T-helper 1 cell treated with Interleukin-12 subunit alpha and Interleukin-12 subunit beta and Interleukin-4 antibody, amounts not matched to agents 30 μg/mL and 1 μg/mL, for 36 hours (primary cell): ENCODE data around the gene SCG3.

Experiments
- H3K27ac Mint-ChIP-seq: one replicate; pipeline ENCODE4 v1.8.0; 2021; ENCODE audit warnings: mild to moderate bottlenecking, mixed read lengths
- H3K27me3 Mint-ChIP-seq: one replicate; pipeline ENCODE4 v1.8.0; 2021; ENCODE audit warnings: low read depth, mixed read lengths
- H3K36me3 Mint-ChIP-seq: one replicate; pipeline ENCODE4 v1.8.0; 2021; ENCODE audit warnings: low read depth, mixed read lengths
- H3K4me1 Mint-ChIP-seq: one replicate; pipeline ENCODE4 v1.8.0; 2021; ENCODE audit warnings: low read depth, mixed read lengths
- H3K4me3 Mint-ChIP-seq: one replicate; pipeline ENCODE4 v1.8.0; 2021; ENCODE audit warnings: mild to moderate bottlenecking, moderate library complexity, mixed read lengths
- H3K9me3 Mint-ChIP-seq: one replicate; pipeline ENCODE4 v1.8.0; 2021; ENCODE audit warnings: mixed read lengths

The SCG3 gene

DNA sequence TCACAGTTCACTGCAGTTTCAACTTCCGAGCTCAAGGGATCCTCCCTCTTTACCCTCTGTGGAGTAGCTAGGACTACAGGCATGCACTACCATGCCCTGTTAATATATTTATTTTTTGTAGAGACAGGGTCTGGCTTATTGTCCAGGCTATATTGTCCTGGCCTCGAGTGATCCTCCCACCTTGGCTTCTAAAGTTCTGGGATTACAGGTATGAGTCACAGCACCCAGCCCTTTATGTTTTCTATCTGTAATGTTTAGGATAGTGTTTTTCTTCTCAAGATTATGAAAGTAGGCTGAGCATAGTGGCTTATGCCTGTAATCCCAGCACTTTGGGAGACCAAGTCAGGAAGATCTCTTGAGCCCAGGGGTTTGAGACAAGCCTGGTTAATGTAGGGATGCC lies 11.9 kb upstream of the SCG3 start:
- no peak overlapping the region for H3K27ac Mint-ChIP-seq
- no peaks in the 10 kb centered on the region for H3K9me3 Mint-ChIP-seq
- no peaks in the 10 kb centered on the region for H3K36me3 Mint-ChIP-seq
- peaks cover 20% of the 10 kb centered on the region for H3K27me3 Mint-ChIP-seq
- H3K4me3 Mint-ChIP-seq = no peak overlapping the region
- H3K4me1 Mint-ChIP-seq = peaks cover 4% of the 10 kb centered on the region

- peaks cover 25% of the 10 kb centered on the region for H3K27me3 Mint-ChIP-seq
- no peak overlapping the region for H3K4me3 Mint-ChIP-seq
- no peaks in the 10 kb centered on the region for H3K9me3 Mint-ChIP-seq
- H3K36me3 Mint-ChIP-seq = no peaks in the 10 kb centered on the region
- peaks cover 4% of the 10 kb centered on the region for H3K4me1 Mint-ChIP-seq
- H3K27ac Mint-ChIP-seq = no peak overlapping the region
Measured at GRCh38 chr15:51672155-51672687, 9.1 kb upstream of the SCG3 start.

GRCh38 chr15:51672913-51673857 lies 8.1 kb upstream of the SCG3 start:
- H3K27me3 Mint-ChIP-seq = peaks cover 29% of the 10 kb centered on the region
- no peak overlapping the region for H3K4me3 Mint-ChIP-seq
- H3K36me3 Mint-ChIP-seq = no peaks in the 10 kb centered on the region
- H3K4me1 Mint-ChIP-seq = peaks cover 4% of the 10 kb centered on the region
- H3K27ac Mint-ChIP-seq = no peak overlapping the region
- no peaks in the 10 kb centered on the region for H3K9me3 Mint-ChIP-seq

GRCh38 chr15:51675234-51675633 lies 6.1 kb upstream of the SCG3 start:
- H3K4me1 Mint-ChIP-seq = peaks cover 4% of the 10 kb centered on the region
- no peaks in the 10 kb centered on the region for H3K36me3 Mint-ChIP-seq
- H3K27ac Mint-ChIP-seq = no peak overlapping the region
- H3K4me3 Mint-ChIP-seq = no peak overlapping the region
- H3K27me3 Mint-ChIP-seq = peaks cover 27% of the 10 kb centered on the region
- no peaks in the 10 kb centered on the region for H3K9me3 Mint-ChIP-seq

- peaks cover 7% of the 10 kb centered on the region for H3K9me3 Mint-ChIP-seq
- peaks cover 37% of the 10 kb centered on the region for H3K27me3 Mint-ChIP-seq
- no peaks in the 10 kb centered on the region for H3K36me3 Mint-ChIP-seq
- H3K27ac Mint-ChIP-seq = no peak overlapping the region
- H3K4me3 Mint-ChIP-seq = no peak overlapping the region
- H3K4me1 Mint-ChIP-seq = peaks cover 8% of the 10 kb centered on the region
Measured at GRCh38 chr15:51677021-51677420, 4.3 kb upstream of the SCG3 start.

- H3K4me3 Mint-ChIP-seq = no peak overlapping the region
- peaks cover 7% of the 10 kb centered on the region for H3K4me1 Mint-ChIP-seq
- peaks cover 7% of the 10 kb centered on the region for H3K9me3 Mint-ChIP-seq
- no peaks in the 10 kb centered on the region for H3K36me3 Mint-ChIP-seq
- H3K27me3 Mint-ChIP-seq = peaks cover 38% of the 10 kb centered on the region
- H3K27ac Mint-ChIP-seq = no peak overlapping the region
Measured at GRCh38 chr15:51677452-51677851, 3.9 kb upstream of the SCG3 start.

DNA sequence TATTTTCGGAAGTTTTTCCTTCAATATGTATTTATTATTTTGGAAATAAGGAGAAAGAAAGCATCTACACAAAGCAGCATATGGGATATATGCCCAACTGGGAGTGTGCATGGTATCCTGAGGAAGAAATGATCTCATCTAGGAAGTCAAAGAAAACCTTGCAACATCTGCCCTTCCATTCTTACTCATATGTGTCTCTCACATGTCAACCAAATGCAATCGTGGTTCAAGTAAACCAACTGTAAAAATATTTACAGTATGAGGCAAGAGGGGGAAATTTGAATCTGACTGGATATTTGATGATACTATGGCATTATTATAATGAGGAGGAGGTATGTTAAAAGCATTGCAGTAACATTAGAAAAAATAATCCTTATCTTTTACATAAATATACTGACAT lies 3.2 kb upstream of the SCG3 start:
- no peak overlapping the region for H3K4me3 Mint-ChIP-seq
- H3K36me3 Mint-ChIP-seq = no peaks in the 10 kb centered on the region
- peaks cover 7% of the 10 kb centered on the region for H3K4me1 Mint-ChIP-seq
- H3K27ac Mint-ChIP-seq = no peak overlapping the region
- peaks cover 39% of the 10 kb centered on the region for H3K27me3 Mint-ChIP-seq
- peaks cover 7% of the 10 kb centered on the region for H3K9me3 Mint-ChIP-seq

DNA sequence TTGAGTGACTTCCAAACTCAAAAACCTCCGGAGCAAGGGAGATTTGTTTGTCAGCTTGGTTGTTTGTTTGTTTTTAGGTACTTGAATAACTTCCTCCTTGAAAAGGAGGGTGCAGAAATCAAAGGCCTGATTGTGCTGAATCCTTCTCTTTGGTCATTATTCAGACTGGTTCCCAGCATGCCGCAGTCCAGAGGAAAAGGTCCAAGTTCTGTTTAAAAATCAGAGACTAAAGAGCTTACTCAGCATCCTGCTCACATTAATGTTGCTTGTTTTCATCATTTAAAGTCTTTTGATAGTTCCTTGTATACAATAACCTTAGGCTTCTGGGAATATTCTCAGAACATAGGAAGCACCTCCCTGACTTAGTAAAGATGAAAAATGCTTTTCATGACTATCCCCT lies 982 bp upstream of the SCG3 start:
- H3K9me3 Mint-ChIP-seq = peaks cover 7% of the 10 kb centered on the region
- H3K27me3 Mint-ChIP-seq = peaks cover 50% of the 10 kb centered on the region
- H3K4me3 Mint-ChIP-seq = no peak overlapping the region
- no peak overlapping the region for H3K27ac Mint-ChIP-seq
- peaks cover 2% of the 10 kb centered on the region for H3K36me3 Mint-ChIP-seq
- peaks cover 6% of the 10 kb centered on the region for H3K4me1 Mint-ChIP-seq

DNA sequence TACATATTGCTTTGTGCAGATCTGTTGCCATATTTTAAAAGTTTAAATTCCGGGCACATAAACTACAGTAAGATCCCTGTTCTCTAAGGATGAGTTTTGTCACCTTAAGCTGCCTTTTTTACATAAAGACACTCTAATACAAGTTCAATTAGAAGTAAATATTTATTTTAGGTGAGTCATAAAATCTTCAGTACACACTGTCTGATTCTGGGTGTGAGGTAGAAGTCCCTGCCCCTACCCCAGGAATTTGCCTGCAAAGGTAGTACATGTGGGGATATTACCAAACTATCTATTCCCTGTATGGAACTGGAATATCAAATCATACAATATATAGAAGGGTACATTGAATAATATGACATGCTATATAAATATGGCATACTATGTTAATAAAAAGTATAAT lies 6.3 kb downstream of the SCG3 start:
- H3K4me1 Mint-ChIP-seq = peaks cover 13% of the 10 kb centered on the region
- H3K27me3 Mint-ChIP-seq = peaks cover 68% of the 10 kb centered on the region
- no peaks in the 10 kb centered on the region for H3K9me3 Mint-ChIP-seq
- H3K36me3 Mint-ChIP-seq = peaks cover 2% of the 10 kb centered on the region
- H3K4me3 Mint-ChIP-seq = no peak overlapping the region
- no peak overlapping the region for H3K27ac Mint-ChIP-seq

DNA sequence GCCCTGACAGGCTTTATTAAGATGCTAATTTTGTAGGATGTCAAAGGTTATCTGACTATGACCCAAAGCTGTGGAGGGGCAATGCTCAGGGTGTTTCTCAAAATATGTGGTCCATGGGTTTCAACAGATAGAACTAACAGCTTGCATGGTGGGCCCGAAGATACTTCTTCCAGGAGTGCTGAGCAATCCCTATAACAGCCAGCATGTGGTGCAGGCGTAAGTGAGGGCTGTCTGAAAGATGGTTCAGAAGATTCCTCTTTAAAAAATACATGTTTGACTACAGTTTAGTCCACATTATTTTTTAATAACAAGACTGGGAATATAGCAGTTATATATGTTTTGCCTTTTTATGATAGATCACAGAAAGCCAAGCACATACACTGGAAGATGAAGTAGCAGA lies 7.6 kb downstream of the SCG3 start:
- no peaks in the 10 kb centered on the region for H3K9me3 Mint-ChIP-seq
- no peak overlapping the region for H3K4me3 Mint-ChIP-seq
- peaks cover 68% of the 10 kb centered on the region for H3K27me3 Mint-ChIP-seq
- H3K4me1 Mint-ChIP-seq = peaks cover 21% of the 10 kb centered on the region
- H3K27ac Mint-ChIP-seq = no peak overlapping the region
- H3K36me3 Mint-ChIP-seq = no peaks in the 10 kb centered on the region

DNA sequence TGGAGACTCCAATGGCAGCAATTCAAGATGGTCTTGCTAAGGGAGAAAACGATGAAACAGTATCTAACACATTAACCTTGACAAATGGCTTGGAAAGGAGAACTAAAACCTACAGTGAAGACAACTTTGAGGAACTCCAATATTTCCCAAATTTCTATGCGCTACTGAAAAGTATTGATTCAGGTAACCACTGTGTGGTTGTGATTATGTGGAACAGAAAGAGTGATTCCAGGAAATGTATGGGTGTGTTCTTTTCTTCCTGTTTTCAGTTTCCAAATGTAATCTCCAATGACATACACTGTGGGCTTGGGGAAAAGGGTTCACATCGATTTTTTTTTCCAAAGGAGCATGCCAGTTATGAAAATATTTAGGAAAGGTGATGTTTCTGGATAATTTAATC lies 10.9 kb downstream of the SCG3 start:
- Mint-ChIP-seq H3K27me3 (peaks cover 43% of the 10 kb centered on the region), H3K4me1 (peaks cover 21% of the 10 kb centered on the region), H3K9me3 (no peaks in the 10 kb centered on the region), H3K36me3 (no peaks in the 10 kb centered on the region), H3K27ac (no peak overlapping the region), H3K4me3 (no peak overlapping the region)

DNA sequence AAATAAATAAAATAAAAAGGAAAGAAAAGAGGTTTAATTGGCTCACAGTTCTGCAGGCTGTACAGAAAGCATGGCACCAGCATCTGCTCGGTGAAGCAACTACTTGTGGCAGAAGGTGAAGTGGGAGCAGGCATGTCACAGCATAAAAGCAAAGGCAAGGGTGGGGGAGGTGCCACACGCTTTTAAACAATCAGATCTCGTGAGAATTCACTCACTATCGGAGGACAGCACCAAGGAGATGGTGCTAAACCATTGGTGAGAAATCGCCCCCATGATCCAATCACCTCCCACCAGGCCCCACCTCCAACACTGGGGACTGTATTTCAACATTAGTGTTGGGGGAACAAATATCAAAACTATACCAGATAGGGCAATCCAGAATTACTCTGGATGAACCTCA lies 15.3 kb downstream of the SCG3 start:
- H3K36me3 Mint-ChIP-seq = no peaks in the 10 kb centered on the region
- no peak overlapping the region for H3K4me3 Mint-ChIP-seq
- H3K4me1 Mint-ChIP-seq = peaks cover 15% of the 10 kb centered on the region
- H3K9me3 Mint-ChIP-seq = no peaks in the 10 kb centered on the region
- H3K27ac Mint-ChIP-seq = no peak overlapping the region
- H3K27me3 Mint-ChIP-seq = peaks cover 35% of the 10 kb centered on the region

- Mint-ChIP-seq H3K36me3 (no peaks in the 10 kb centered on the region), H3K9me3 (no peaks in the 10 kb centered on the region), H3K4me3 (no peak overlapping the region), H3K27ac (no peak overlapping the region), H3K4me1 (peaks cover 10% of the 10 kb centered on the region), H3K27me3 (peaks cover 34% of the 10 kb centered on the region)
Measured at GRCh38 chr15:51697163-51697562, 15.9 kb downstream of the SCG3 start.

- H3K9me3 Mint-ChIP-seq = no peaks in the 10 kb centered on the region
- H3K36me3 Mint-ChIP-seq = no peaks in the 10 kb centered on the region
- H3K4me3 Mint-ChIP-seq = no peak overlapping the region
- peaks cover 30% of the 10 kb centered on the region for H3K27me3 Mint-ChIP-seq
- H3K27ac Mint-ChIP-seq = no peak overlapping the region
- H3K4me1 Mint-ChIP-seq = no peaks in the 10 kb centered on the region
Measured at GRCh38 chr15:51699373-51699772, 18.1 kb downstream of the SCG3 start.

DNA sequence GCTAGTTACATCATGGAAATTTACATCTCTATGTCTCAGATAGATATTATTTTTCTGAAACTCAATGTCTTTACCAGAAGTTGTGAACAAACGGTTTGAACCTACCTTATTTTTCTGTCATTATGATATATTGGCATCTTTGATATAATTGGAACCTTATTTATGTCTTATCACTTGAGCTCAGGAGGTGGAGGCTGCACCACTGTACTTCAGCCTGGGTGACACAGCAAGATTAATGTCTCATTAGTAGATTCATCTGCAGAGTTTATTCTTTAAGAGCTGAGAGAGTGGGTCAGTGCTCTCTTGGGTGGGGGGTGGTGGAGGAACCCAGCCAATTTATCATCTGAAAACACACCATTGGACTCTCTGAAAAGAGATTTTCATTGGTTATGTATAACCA lies 21.4 kb downstream of the SCG3 start:
- Mint-ChIP-seq H3K9me3 (no peaks in the 10 kb centered on the region), H3K27me3 (peaks cover 34% of the 10 kb centered on the region), H3K4me3 (no peak overlapping the region), H3K36me3 (no peaks in the 10 kb centered on the region), H3K27ac (no peak overlapping the region), H3K4me1 (no peaks in the 10 kb centered on the region)
